Epithelial cell of prostate (primary cell): ENCODE measurements around the gene SERPINB7.
"Not testable (repeated sequence)": the region's sequence is repeated elsewhere in the genome, so short reads cannot be mapped to it uniquely, and the experiment has no call there.

Source experiments
- DNase-seq: peaks from one replicate; pipeline ENCODE4 v3.0.0-alpha.2; 2011; ENCODE audit warnings: low read depth, low spot score
- H3K27ac ChIP-seq: fragments of 450-650 bp; 2 replicates; pipeline ENCODE4 v1.5.1; 2017; ENCODE audit warnings: mild to moderate bottlenecking

SERPINB7 gene

GRCh38 chr18:63775166-63775730, at the start of gene SERPINB7:
Gene SERPINB7 (plus strand): TSS chr18:63775418. CDS start chr18:63782373, 6,955 bp downstream.
- peak within 1 kb of the TSS; percentile 95 for H3K27ac ChIP-seq
- DNase-seq: peak; percentile 83

GRCh38 chr18:63725682-63726480, 49.3 kb upstream of the SERPINB7 start:
- no peak for DNase-seq
- no peak overlapping the region for H3K27ac ChIP-seq

GRCh38 chr18:63730773-63731172, 44.4 kb upstream of the SERPINB7 start:
- H3K27ac ChIP-seq: peak overlapping the region; percentile 6
- DNase-seq: no peak

- no peak for DNase-seq
- H3K27ac ChIP-seq: peak overlapping the region; percentile 6
Observed at GRCh38 chr18:63731215-63731614, 44.0 kb upstream of the SERPINB7 start.

GRCh38 chr18:63736876-63737275, 38.3 kb upstream of the SERPINB7 start:
- peak overlapping the region; percentile 39 for H3K27ac ChIP-seq
- peak; percentile 84 for DNase-seq

GRCh38 chr18:63741769-63742168, 33.4 kb upstream of the SERPINB7 start:
- no peak for DNase-seq
- H3K27ac ChIP-seq: no peak overlapping the region

GRCh38 chr18:63747006-63747405, 28.2 kb upstream of the SERPINB7 start:
- DNase-seq: no peak
- no peak overlapping the region for H3K27ac ChIP-seq

- DNase-seq: no peak
- no peak overlapping the region for H3K27ac ChIP-seq
Observed at GRCh38 chr18:63749489-63749888, 25.7 kb upstream of the SERPINB7 start.

- H3K27ac ChIP-seq: no peak overlapping the region
- DNase-seq: no peak
Observed at GRCh38 chr18:63752636-63753035, 22.6 kb upstream of the SERPINB7 start.

- H3K27ac ChIP-seq: no peak overlapping the region
- DNase-seq: no peak
Observed at GRCh38 chr18:63753676-63754075, 21.5 kb upstream of the SERPINB7 start.

GRCh38 chr18:63757541-63757940, 17.7 kb upstream of the SERPINB7 start:
- DNase-seq: no peak
- H3K27ac ChIP-seq: no peak overlapping the region

- no peak for DNase-seq
- H3K27ac ChIP-seq: no peak overlapping the region
Observed at GRCh38 chr18:63758615-63759240, 16.5 kb upstream of the SERPINB7 start.

- DNase-seq, H3K27ac ChIP-seq: not testable (repeated sequence)
Observed at GRCh38 chr18:63759786-63760185, 15.4 kb upstream of the SERPINB7 start.

GRCh38 chr18:63762518-63762917, 12.7 kb upstream of the SERPINB7 start:
- no peak for DNase-seq
- H3K27ac ChIP-seq: peak overlapping the region; percentile 90

GRCh38 chr18:63763831-63764600, 11.2 kb upstream of the SERPINB7 start:
- H3K27ac ChIP-seq: peak overlapping the region; percentile 90
- DNase-seq: no peak

GRCh38 chr18:63765837-63766236, 9.4 kb upstream of the SERPINB7 start:
- no peak overlapping the region for H3K27ac ChIP-seq
- no peak for DNase-seq

- H3K27ac ChIP-seq: peak overlapping the region; percentile 95
- no peak for DNase-seq
Observed at GRCh38 chr18:63773551-63773950, 1.7 kb upstream of the SERPINB7 start.

GRCh38 chr18:63774511-63774910, 707 bp upstream of the SERPINB7 start:
- no peak for DNase-seq
- peak overlapping the region; percentile 95 for H3K27ac ChIP-seq

- DNase-seq: no peak
- peak overlapping the region; percentile 95 for H3K27ac ChIP-seq
Observed at GRCh38 chr18:63779386-63779785, 4.2 kb downstream of the SERPINB7 start.

GRCh38 chr18:63783394-63783793, 8.2 kb downstream of the SERPINB7 start:
- DNase-seq: no peak
- H3K27ac ChIP-seq: peak overlapping the region; percentile 7
